ENCODE measurements around the gene SMOC2. TPM values are rescaled to one million over a fixed set of nuclear protein-coding genes. Genes with fewer than 3 reads are reported as not detected.
A peak's percentile ranks its signal among the peaks of the same experiment; 100 is the strongest.

Gene SMOC2
- total and polyA plus RNA-seq, 4 donors = 203 to 369 (median 266) TPM

DNA sequence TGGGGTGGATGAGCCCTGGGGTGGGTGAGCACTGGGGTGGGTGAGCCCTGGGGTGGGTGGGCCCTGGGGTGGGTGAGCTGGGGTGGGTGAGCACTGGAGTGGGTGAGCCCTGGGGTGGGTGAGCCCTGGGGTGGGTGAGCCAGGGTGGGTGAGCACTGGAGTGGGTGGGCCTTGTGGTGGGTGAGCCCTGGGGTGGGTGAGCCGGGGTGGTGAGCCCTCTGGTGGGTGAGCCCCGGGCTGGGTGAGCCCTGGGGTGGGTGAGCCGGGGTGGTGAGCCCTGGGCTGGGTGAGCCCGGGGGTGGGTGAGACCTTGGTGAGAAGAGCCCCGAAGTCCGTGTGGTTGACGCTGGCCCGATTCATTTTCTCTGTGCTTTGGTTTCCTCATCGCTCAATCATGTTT, 18.6 kb downstream of the SMOC2 start:
- no peaks in the 10 kb centered on the region for H3K36me3 ChIP-seq (ENCODE audit: control insufficient read depth in 1 of 2, insufficient read depth in 2 of 2, low read length in 1 of 2)
- intact Hi-C loops (cut with DNase I) = no loop called here
- H3K9me3 ChIP-seq (ENCODE audit: control insufficient read depth, low read length) = no peaks in the 10 kb centered on the region
- no peak for DNase-seq
- ATAC-seq (ENCODE audit: low FRiP score) = no peak
- peaks cover 2 to 4% of the 10 kb centered on the region in 2 donors for H3K4me1 ChIP-seq (ENCODE audit: control insufficient read depth in 1 of 2, insufficient read depth in 2 of 2, low read length in 2 of 2)
- no peaks in the 10 kb centered on the region for H3K27me3 ChIP-seq (ENCODE audit: control insufficient read depth in 1 of 2, insufficient read depth in 2 of 2, low read length in 1 of 2)
- WGBS, 2 donors = 96 to 98% methylated on average over 7 to 9 of the region's 9 CpGs
- no peak overlapping the region for H3K4me3 ChIP-seq (ENCODE audit: low read length in 2 of 2)
- H3K27ac ChIP-seq (ENCODE audit: low read depth in 1 of 2, low read length in 2 of 2) = no peak overlapping the region

DNA sequence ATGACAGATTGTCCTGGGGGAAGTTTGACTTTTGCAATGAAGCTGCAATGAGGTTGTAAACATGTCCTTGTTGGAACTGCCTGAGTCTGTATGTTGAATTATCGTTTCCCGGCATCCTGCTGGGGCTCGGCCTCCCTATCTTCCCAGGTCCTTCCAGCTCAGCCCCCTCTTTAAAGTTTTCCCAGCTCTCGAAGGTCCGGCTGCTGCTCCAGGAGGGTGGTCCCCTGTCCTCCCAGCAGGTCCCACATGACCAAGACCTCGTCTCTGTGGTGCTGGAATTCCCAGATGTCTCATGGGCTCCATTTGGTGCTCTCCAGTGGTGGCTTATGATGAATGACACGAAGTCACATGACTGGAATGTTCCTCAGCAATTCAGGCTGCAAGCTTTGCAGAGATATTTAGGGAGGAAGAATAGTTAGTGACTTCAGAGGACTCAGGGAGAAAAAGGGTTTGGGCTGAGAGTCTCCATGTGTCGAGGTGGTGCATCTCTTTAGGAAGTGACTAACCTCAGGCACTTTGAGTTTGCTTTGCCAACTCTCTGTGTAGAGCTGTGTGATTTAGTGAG, 21.4 kb downstream of the SMOC2 start:
- Histone ChIP-seq H3K9me3 (ENCODE audit: control insufficient read depth, low read length) (no peaks in the 10 kb centered on the region), H3K4me1 (ENCODE audit: control insufficient read depth in 1 of 2, insufficient read depth in 2 of 2, low read length in 2 of 2) (peaks cover 2 to 3% of the 10 kb centered on the region in 2 donors), H3K27ac (ENCODE audit: low read depth in 1 of 2, low read length in 2 of 2) (no peak overlapping the region), H3K27me3 (ENCODE audit: control insufficient read depth in 1 of 2, insufficient read depth in 2 of 2, low read length in 1 of 2) (no peaks in the 10 kb centered on the region), H3K36me3 (ENCODE audit: control insufficient read depth in 1 of 2, insufficient read depth in 2 of 2, low read length in 1 of 2) (no peaks in the 10 kb centered on the region), H3K4me3 (ENCODE audit: low read length in 2 of 2) (no peak overlapping the region)
- DNase-seq = no peak
- ATAC-seq (ENCODE audit: low FRiP score) = no peak
- WGBS, 2 donors = 72 to 76% methylated on average over 8 of the region's 8 CpGs
- intact Hi-C loops (cut with DNase I) = loop anchor here in 1 of 2 donors (5.0 kb wide), 1 partner anchor 55 kb away; no protein-coding TSS in a partner anchor

DNA sequence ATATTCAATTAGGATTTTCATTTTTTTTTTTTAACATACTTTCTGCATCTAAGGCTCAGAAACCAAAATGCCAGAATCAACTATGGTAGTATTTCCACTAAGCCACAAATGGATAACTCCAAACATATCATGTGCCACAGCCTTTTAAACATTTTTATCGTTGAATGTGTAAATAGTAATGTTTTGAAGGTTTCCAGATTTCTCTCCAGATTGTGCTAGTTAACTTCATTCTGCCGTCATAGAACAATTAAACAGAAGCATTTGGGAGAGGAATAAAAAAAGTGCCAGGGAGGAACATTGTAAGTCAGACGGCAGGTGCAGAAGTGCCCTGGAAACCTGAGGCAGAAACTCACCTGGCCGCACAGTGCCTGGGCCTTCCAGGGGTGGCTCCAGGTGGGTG, 23.6 kb downstream of the SMOC2 start:
- Histone ChIP-seq H3K4me3 (ENCODE audit: low read length in 2 of 2) (no peak overlapping the region), H3K27me3 (ENCODE audit: control insufficient read depth in 1 of 2, insufficient read depth in 2 of 2, low read length in 1 of 2) (no peaks in the 10 kb centered on the region), H3K27ac (ENCODE audit: low read depth in 1 of 2, low read length in 2 of 2) (peak overlapping the region in 1 of 2 donors; percentile 82), H3K4me1 (ENCODE audit: control insufficient read depth in 1 of 2, insufficient read depth in 2 of 2, low read length in 2 of 2) (peaks cover 2 to 5% of the 10 kb centered on the region in 2 donors), H3K36me3 (ENCODE audit: control insufficient read depth in 1 of 2, insufficient read depth in 2 of 2, low read length in 1 of 2) (no peaks in the 10 kb centered on the region), H3K9me3 (ENCODE audit: control insufficient read depth, low read length) (no peaks in the 10 kb centered on the region)
- DNase-seq (no peak), ATAC-seq (ENCODE audit: low FRiP score) (no peak)
- intact Hi-C loops (cut with DNase I) = loop anchor here in 1 of 2 donors (5.0 kb wide), 1 partner anchor 53 kb away; no protein-coding TSS in a partner anchor
- 29 to 43% methylated on average over 4 of the region's 4 CpGs for WGBS, 2 donors

DNA sequence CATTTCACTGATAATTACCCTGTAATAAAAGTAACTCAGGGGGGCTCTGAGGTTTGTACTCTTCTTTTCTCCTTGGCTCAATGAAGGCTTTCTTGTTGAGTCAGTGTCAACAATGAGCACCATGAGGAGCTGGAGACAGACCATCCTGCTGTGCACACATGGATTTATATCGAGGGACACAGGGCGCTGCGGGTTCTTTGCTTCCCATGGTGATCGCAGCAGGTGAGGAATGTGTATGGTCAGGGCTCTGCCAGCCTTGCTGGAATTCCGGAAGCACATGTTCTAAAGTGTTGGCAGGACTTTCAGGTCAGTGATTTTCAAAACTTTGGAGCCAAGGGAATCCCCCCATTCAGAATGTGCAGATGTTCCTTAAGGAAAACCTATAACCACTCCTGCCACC, 27.1 kb downstream of the SMOC2 start:
- Histone ChIP-seq H3K4me3 (ENCODE audit: low read length in 2 of 2) (no peak overlapping the region), H3K9me3 (ENCODE audit: control insufficient read depth, low read length) (no peaks in the 10 kb centered on the region), H3K27me3 (ENCODE audit: control insufficient read depth in 1 of 2, insufficient read depth in 2 of 2, low read length in 1 of 2) (no peaks in the 10 kb centered on the region), H3K4me1 (ENCODE audit: control insufficient read depth in 1 of 2, insufficient read depth in 2 of 2, low read length in 2 of 2) (peaks cover 2 to 5% of the 10 kb centered on the region in 2 donors), H3K27ac (ENCODE audit: low read depth in 1 of 2, low read length in 2 of 2) (no peak overlapping the region), H3K36me3 (ENCODE audit: control insufficient read depth in 1 of 2, insufficient read depth in 2 of 2, low read length in 1 of 2) (no peaks in the 10 kb centered on the region)
- intact Hi-C loops (cut with DNase I) = no loop called here
- ATAC-seq (ENCODE audit: low FRiP score) (no peak), DNase-seq (no peak)
- 10 to 19% methylated on average over 5 of the region's 5 CpGs for WGBS, 2 donors

DNA sequence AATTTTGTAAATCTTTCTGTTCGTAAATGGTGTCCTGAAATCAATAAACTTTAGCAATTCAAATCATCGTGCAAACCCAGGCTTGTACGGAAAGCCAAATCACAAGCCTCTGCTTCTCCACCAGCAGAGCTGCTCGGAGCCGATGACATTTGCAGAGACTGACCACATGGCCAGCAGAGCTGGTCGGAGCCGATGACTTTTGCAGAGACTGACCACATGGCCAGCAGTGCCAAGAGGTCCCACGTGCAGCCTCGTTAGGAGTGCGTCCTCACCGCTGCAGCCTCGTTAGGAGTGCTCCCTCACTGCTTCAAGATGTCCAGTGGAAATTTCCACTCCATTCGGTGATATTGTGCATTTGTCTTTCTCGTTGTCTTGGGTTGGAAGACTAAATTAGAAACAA, 28.5 kb downstream of the SMOC2 start:
- Histone ChIP-seq H3K9me3 (ENCODE audit: control insufficient read depth, low read length) (no peaks in the 10 kb centered on the region), H3K36me3 (ENCODE audit: control insufficient read depth in 1 of 2, insufficient read depth in 2 of 2, low read length in 1 of 2) (no peaks in the 10 kb centered on the region), H3K4me1 (ENCODE audit: control insufficient read depth in 1 of 2, insufficient read depth in 2 of 2, low read length in 2 of 2) (peaks cover 2 to 5% of the 10 kb centered on the region in 2 donors), H3K27ac (ENCODE audit: low read depth in 1 of 2, low read length in 2 of 2) (no peak overlapping the region), H3K4me3 (ENCODE audit: low read length in 2 of 2) (no peak overlapping the region), H3K27me3 (ENCODE audit: control insufficient read depth in 1 of 2, insufficient read depth in 2 of 2, low read length in 1 of 2) (no peaks in the 10 kb centered on the region)
- DNase-seq (peak in 1 of 2 donors; percentile 67), ATAC-seq (ENCODE audit: low FRiP score) (no peak)
- intact Hi-C loops (cut with DNase I) = no loop called here
- 57 to 67% methylated on average over 14 of the region's 14 CpGs for WGBS, 2 donors

DNA sequence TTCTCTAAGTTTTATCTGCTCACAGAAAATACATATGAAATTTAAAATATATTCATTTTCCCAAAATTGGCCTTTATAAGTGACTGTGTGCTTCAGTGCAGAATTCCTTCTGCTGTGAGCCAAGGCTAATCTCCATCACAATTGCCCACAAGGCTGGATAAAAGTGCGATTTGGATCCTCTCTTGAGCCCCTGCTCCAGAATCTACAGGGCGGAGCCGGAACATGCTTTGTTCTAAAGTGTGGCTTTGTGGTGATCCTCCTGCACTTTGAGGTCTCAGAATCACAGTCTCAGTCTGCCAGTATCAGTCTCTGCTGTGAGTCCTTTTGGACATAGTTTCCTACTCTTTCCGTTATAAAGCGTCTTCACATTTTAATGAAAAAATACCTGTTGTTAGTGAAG, 28.9 kb downstream of the SMOC2 start:
- peaks cover 2 to 3% of the 10 kb centered on the region in 2 donors for H3K4me1 ChIP-seq (ENCODE audit: control insufficient read depth in 1 of 2, insufficient read depth in 2 of 2, low read length in 2 of 2)
- intact Hi-C loops (cut with DNase I) = no loop called here
- H3K4me3 ChIP-seq (ENCODE audit: low read length in 2 of 2) = no peak overlapping the region
- ATAC-seq (ENCODE audit: low FRiP score) = no peak
- no peaks in the 10 kb centered on the region for H3K9me3 ChIP-seq (ENCODE audit: control insufficient read depth, low read length)
- DNase-seq = no peak
- WGBS, 2 donors = 84 to 91% methylated on average over 5 of the region's 5 CpGs
- no peaks in the 10 kb centered on the region for H3K27me3 ChIP-seq (ENCODE audit: control insufficient read depth in 1 of 2, insufficient read depth in 2 of 2, low read length in 1 of 2)
- H3K36me3 ChIP-seq (ENCODE audit: control insufficient read depth in 1 of 2, insufficient read depth in 2 of 2, low read length in 1 of 2) = no peaks in the 10 kb centered on the region
- H3K27ac ChIP-seq (ENCODE audit: low read depth in 1 of 2, low read length in 2 of 2) = no peak overlapping the region

DNA sequence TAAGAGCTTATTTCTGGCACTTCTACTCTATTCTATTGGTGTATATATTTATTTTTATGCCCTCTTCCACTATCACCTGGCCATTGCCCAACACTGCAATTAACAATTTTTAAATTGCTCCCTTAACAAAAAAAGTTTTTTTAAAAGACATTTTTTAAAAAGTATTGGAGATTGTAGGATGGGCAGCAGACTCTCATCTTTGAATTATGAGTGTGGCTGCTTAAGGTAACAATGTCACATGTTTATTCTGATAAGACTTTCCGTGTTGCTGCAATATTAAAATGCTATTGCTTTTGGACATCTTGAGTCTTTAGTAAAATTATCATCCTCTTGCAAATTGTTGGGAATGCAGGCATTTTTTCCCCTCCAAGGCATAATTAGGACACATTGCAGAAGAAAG, 31.4 kb downstream of the SMOC2 start:
- ATAC-seq (ENCODE audit: low FRiP score) (no peak), DNase-seq (no peak)
- no peaks in the 10 kb centered on the region for H3K36me3 ChIP-seq (ENCODE audit: control insufficient read depth in 1 of 2, insufficient read depth in 2 of 2, low read length in 1 of 2)
- no peaks in the 10 kb centered on the region for H3K9me3 ChIP-seq (ENCODE audit: control insufficient read depth, low read length)
- H3K4me3 ChIP-seq (ENCODE audit: low read length in 2 of 2) = no peak overlapping the region
- WGBS, 2 donors = 63 to 71% methylated on average over 1 of the region's 1 CpG
- no peak overlapping the region for H3K27ac ChIP-seq (ENCODE audit: low read depth in 1 of 2, low read length in 2 of 2)
- intact Hi-C loops (cut with DNase I) = no loop called here
- H3K27me3 ChIP-seq (ENCODE audit: control insufficient read depth in 1 of 2, insufficient read depth in 2 of 2, low read length in 1 of 2) = no peaks in the 10 kb centered on the region
- H3K4me1 ChIP-seq (ENCODE audit: control insufficient read depth in 1 of 2, insufficient read depth in 2 of 2, low read length in 2 of 2) = peaks cover 0 to 2% of the 10 kb centered on the region in 2 donors

DNA sequence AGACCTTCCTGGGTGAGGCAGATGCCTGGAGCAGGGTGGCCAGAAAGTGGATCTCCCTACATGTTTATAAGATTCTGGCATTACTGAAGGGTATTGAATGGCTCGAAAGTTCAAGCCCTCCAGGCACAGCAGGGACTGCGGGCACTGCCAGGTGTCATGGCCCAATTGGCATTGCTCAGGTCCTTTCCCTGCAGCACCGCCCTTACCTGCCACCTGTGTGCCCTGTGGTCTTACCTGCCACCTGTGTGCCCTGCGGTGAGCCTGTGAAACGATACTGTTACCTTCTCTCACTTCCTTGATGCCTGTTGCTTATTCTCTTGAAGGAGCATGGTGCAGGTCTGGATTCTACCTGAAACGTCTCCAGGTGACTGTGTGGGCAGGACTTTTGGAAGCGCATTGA, 32.2 kb downstream of the SMOC2 start:
- DNase-seq (no peak), ATAC-seq (ENCODE audit: low FRiP score) (no peak)
- intact Hi-C loops (cut with DNase I) = no loop called here
- no peaks in the 10 kb centered on the region for H3K4me1 ChIP-seq (ENCODE audit: control insufficient read depth in 1 of 2, insufficient read depth in 2 of 2, low read length in 2 of 2)
- no peak overlapping the region for H3K4me3 ChIP-seq (ENCODE audit: low read length in 2 of 2)
- H3K9me3 ChIP-seq (ENCODE audit: control insufficient read depth, low read length) = no peaks in the 10 kb centered on the region
- H3K27me3 ChIP-seq (ENCODE audit: control insufficient read depth in 1 of 2, insufficient read depth in 2 of 2, low read length in 1 of 2) = no peaks in the 10 kb centered on the region
- H3K27ac ChIP-seq (ENCODE audit: low read depth in 1 of 2, low read length in 2 of 2) = no peak overlapping the region
- H3K36me3 ChIP-seq (ENCODE audit: control insufficient read depth in 1 of 2, insufficient read depth in 2 of 2, low read length in 1 of 2) = no peaks in the 10 kb centered on the region
- WGBS, 2 donors = 94 to 96% methylated on average over 7 of the region's 7 CpGs

DNA sequence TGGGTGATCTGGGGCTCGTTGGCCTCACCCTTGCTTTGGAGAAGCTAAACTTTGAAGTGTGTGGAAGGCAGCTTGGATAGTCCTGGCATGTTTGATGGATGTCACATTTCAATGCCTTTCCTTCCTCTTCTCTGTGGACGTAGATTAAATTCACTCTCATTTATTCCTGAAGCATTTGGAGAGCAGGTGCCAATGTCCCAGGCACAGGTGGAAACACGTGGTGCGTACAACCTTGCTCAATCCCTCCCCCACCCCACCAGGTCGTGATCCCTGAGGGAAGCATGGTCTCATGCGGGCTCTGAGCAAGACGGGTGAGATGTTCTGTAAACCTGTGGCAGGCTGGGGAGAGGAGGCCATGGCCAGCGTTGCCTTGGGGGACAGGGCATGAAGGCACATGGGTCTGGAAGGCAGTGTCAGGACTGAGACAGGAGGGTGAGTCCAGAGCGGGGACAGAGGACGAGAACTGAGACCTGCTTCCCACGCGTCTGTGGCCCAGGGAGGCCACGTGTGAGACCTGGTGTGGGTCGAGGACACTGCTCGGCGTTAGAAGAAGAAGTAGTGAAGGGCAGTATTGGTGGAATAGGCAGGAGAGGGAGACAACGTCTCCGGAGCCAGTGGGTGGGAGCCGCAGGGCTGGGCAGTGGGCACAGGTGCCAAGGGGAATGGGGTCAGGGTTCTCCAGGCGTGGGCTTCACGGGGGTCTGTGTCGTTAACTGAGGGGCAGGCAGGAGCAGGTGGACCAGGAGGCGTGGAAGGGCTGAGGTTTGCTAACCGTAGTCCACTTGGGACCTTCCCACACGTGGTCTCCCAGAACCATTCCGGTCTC, 34.4 kb downstream of the SMOC2 start:
- no peak for DNase-seq
- 92 to 94% methylated on average over 26 of the region's 26 CpGs for WGBS, 2 donors

More for the DNA sequence above, 34.4 kb downstream of the SMOC2 start:
- peak; percentile 38 for ATAC-seq (ENCODE audit: low FRiP score)
- H3K36me3 ChIP-seq (ENCODE audit: control insufficient read depth in 1 of 2, insufficient read depth in 2 of 2, low read length in 1 of 2) = no peaks in the 10 kb centered on the region
- H3K27me3 ChIP-seq (ENCODE audit: control insufficient read depth in 1 of 2, insufficient read depth in 2 of 2, low read length in 1 of 2) = no peaks in the 10 kb centered on the region
- H3K4me3 ChIP-seq (ENCODE audit: low read length in 2 of 2) = no peak overlapping the region
- H3K27ac ChIP-seq (ENCODE audit: low read depth in 1 of 2, low read length in 2 of 2) = no peak overlapping the region
- no peaks in the 10 kb centered on the region for H3K9me3 ChIP-seq (ENCODE audit: control insufficient read depth, low read length)
- H3K4me1 ChIP-seq (ENCODE audit: control insufficient read depth in 1 of 2, insufficient read depth in 2 of 2, low read length in 2 of 2) = no peaks in the 10 kb centered on the region
- intact Hi-C loops (cut with DNase I) = no loop called here
